ENCODE measurements around the gene TVP23A.
"Not testable (repeated sequence)": the region's sequence is repeated elsewhere in the genome, so short reads cannot be mapped to it uniquely, and the experiment has no call there.

TVP23A gene

GRCh38 chr16:10806698-10807097 is 11.9 kb downstream of the TVP23A start:
- in situ Hi-C loops (cut with MboI; ENCODE audit: low sequenced_read_pairs), result no loop called here

- in situ Hi-C loops (cut with MboI; ENCODE audit: low sequenced_read_pairs), result no loop called here
These were observed 13.3 kb downstream of the TVP23A start for GRCh38 chr16:10805334-10805733.

GRCh38 chr16:10799736-10800135 is 18.9 kb downstream of the TVP23A start:
- in situ Hi-C loops (cut with MboI; ENCODE audit: low sequenced_read_pairs), result no loop called here

GRCh38 chr16:10791048-10791447 is 27.5 kb downstream of the TVP23A start:
- in situ Hi-C loops (cut with MboI; ENCODE audit: low sequenced_read_pairs), result no loop called here

GRCh38 chr16:10788630-10789029 is 30.0 kb downstream of the TVP23A start:
- in situ Hi-C loops (cut with MboI; ENCODE audit: low sequenced_read_pairs), result not testable (repeated sequence)

GRCh38 chr16:10787304-10787703 is 31.3 kb downstream of the TVP23A start:
- in situ Hi-C loops (cut with MboI; ENCODE audit: low sequenced_read_pairs), result no loop called here

GRCh38 chr16:10782628-10783027 is 36.0 kb downstream of the TVP23A start:
- in situ Hi-C loops (cut with MboI; ENCODE audit: low sequenced_read_pairs), result no loop called here

GRCh38 chr16:10780628-10781027 is 38.0 kb downstream of the TVP23A start:
- in situ Hi-C loops (cut with MboI; ENCODE audit: low sequenced_read_pairs), result no loop called here

- in situ Hi-C loops (cut with MboI; ENCODE audit: low sequenced_read_pairs), result not testable (repeated sequence)
These were observed 38.7 kb downstream of the TVP23A start for GRCh38 chr16:10779908-10780307.

GRCh38 chr16:10777356-10777755 is 41.2 kb downstream of the TVP23A start:
- in situ Hi-C loops (cut with MboI; ENCODE audit: low sequenced_read_pairs), result no loop called here

- in situ Hi-C loops (cut with MboI; ENCODE audit: low sequenced_read_pairs), result not testable (repeated sequence)
These were observed 41.7 kb downstream of the TVP23A start for GRCh38 chr16:10776923-10777322.

- in situ Hi-C loops (cut with MboI; ENCODE audit: low sequenced_read_pairs), result no loop called here
These were observed 42.3 kb downstream of the TVP23A start for GRCh38 chr16:10776280-10776679.

GRCh38 chr16:10770907-10771306 is 47.7 kb downstream of the TVP23A start:
- in situ Hi-C loops (cut with MboI; ENCODE audit: low sequenced_read_pairs), result no loop called here

- in situ Hi-C loops (cut with MboI; ENCODE audit: low sequenced_read_pairs), result no loop called here
These were observed 49.2 kb downstream of the TVP23A start for GRCh38 chr16:10769381-10769780.

- in situ Hi-C loops (cut with MboI; ENCODE audit: low sequenced_read_pairs), result no loop called here
These were observed 51.5 kb downstream of the TVP23A start for GRCh38 chr16:10767127-10767526.

- in situ Hi-C loops (cut with MboI; ENCODE audit: low sequenced_read_pairs), result no loop called here
These were observed 52.8 kb downstream of the TVP23A start for GRCh38 chr16:10765772-10766171.

- in situ Hi-C loops (cut with MboI; ENCODE audit: low sequenced_read_pairs), result no loop called here
These were observed 55.1 kb downstream of the TVP23A start for GRCh38 chr16:10763456-10763855.

GRCh38 chr16:10762336-10763016 is 56.1 kb downstream of the TVP23A start:
- in situ Hi-C loops (cut with MboI; ENCODE audit: low sequenced_read_pairs), result no loop called here

- in situ Hi-C loops (cut with MboI; ENCODE audit: low sequenced_read_pairs), result no loop called here
These were observed 57.2 kb downstream of the TVP23A start for GRCh38 chr16:10761373-10761772.

- in situ Hi-C loops (cut with MboI; ENCODE audit: low sequenced_read_pairs), result no loop called here
These were observed 57.7 kb downstream of the TVP23A start for GRCh38 chr16:10760858-10761257.

GRCh38 chr16:10756574-10756973 is 62.0 kb downstream of the TVP23A start:
- in situ Hi-C loops (cut with MboI; ENCODE audit: low sequenced_read_pairs), result no loop called here

- in situ Hi-C loops (cut with MboI; ENCODE audit: low sequenced_read_pairs), result no loop called here
These were observed 63.7 kb downstream of the TVP23A start for GRCh38 chr16:10754941-10755340.

- in situ Hi-C loops (cut with MboI; ENCODE audit: low sequenced_read_pairs), result no loop called here
These were observed 64.9 kb downstream of the TVP23A start for GRCh38 chr16:10753670-10754069.

All from HL-60/S4 treated with phorbol 12-myristate 13-acetate at 8.2 ng/mL for 4 days and 3 days (cell line).